HG03354 (cell line): ENCODE results near the gene ZNF407.

ENCODE experiments used
- ATAC-seq: cut with Tn5 transposase; IDR thresholded peaks from one replicate; pipeline ENCODE4 v1.9.1; 2021; ENCODE audit warnings: mild to moderate bottlenecking; ENCODE audit not compliant: unreplicated experiment, poor library complexity, severe bottlenecking

ZNF407 gene

GRCh38 chr18:74773171-74773624 lies 175.5 kb downstream of the ZNF407 start:
- peak; percentile 82 for ATAC-seq

- no peak for ATAC-seq
Measured at GRCh38 chr18:74774486-74774885, 176.8 kb downstream of the ZNF407 start.

- ATAC-seq, result no peak
Measured at GRCh38 chr18:74775239-74775638, 177.6 kb downstream of the ZNF407 start.

GRCh38 chr18:74778191-74778847 lies 180.6 kb downstream of the ZNF407 start:
- no peak for ATAC-seq

GRCh38 chr18:74784752-74785151 lies 187.1 kb downstream of the ZNF407 start:
- no peak for ATAC-seq

- no peak for ATAC-seq
Measured at GRCh38 chr18:74785632-74786031, 188.0 kb downstream of the ZNF407 start.

- ATAC-seq, result no peak
Measured at GRCh38 chr18:74788657-74789056, 191.0 kb downstream of the ZNF407 start.

GRCh38 chr18:74789078-74789477 lies 191.4 kb downstream of the ZNF407 start:
- ATAC-seq, result no peak

- no peak for ATAC-seq
Measured at GRCh38 chr18:74790451-74790850, 192.8 kb downstream of the ZNF407 start.

- no peak for ATAC-seq
Measured at GRCh38 chr18:74791501-74792194, 194.0 kb downstream of the ZNF407 start.

GRCh38 chr18:74793746-74794145 lies 196.1 kb downstream of the ZNF407 start:
- no peak for ATAC-seq

- ATAC-seq, result no peak
Measured at GRCh38 chr18:74795751-74796150, 198.1 kb downstream of the ZNF407 start.

- ATAC-seq, result no peak
Measured at GRCh38 chr18:74796211-74796610, 198.5 kb downstream of the ZNF407 start.

GRCh38 chr18:74796841-74797576 lies 199.3 kb downstream of the ZNF407 start:
- ATAC-seq, result peak; percentile 99

GRCh38 chr18:74797577-74798151 lies 200.0 kb downstream of the ZNF407 start:
- peak; percentile 50 for ATAC-seq

- no peak for ATAC-seq
Measured at GRCh38 chr18:74799542-74799941, 201.9 kb downstream of the ZNF407 start.

- no peak for ATAC-seq
Measured at GRCh38 chr18:74800098-74800497, 202.4 kb downstream of the ZNF407 start.

- ATAC-seq, result no peak
Measured at GRCh38 chr18:74803117-74803516, 205.4 kb downstream of the ZNF407 start.

- no peak for ATAC-seq
Measured at GRCh38 chr18:74803769-74804168, 206.1 kb downstream of the ZNF407 start.

- ATAC-seq, result no peak
Measured at GRCh38 chr18:74804677-74805076, 207.0 kb downstream of the ZNF407 start.
